ENCODE data around the gene DNAI1.

GRCh38 chr9:34431667-34432066 is 26.9 kb upstream of the DNAI1 start:
- no peak for TF ChIP-seq BHLHE40 (IDR thresholded peaks at IDR 0.05; ENCODE audit: low read depth, low read length)
- no peak for TF ChIP-seq CHD1 (IDR thresholded peaks at IDR 0.05; ENCODE audit: low read depth, low read length)
- no peak for TF ChIP-seq RFX5 (IDR thresholded peaks at IDR 0.05; ENCODE audit: low read depth, low read length)
- no peak for TF ChIP-seq CTCF (conservative IDR thresholded peaks at IDR 0.05; ENCODE audit: low read depth, low read length)
- TF ChIP-seq POLR2A (IDR thresholded peaks at IDR 0.05; ENCODE audit: low read depth, low read length): no peak
- TF ChIP-seq RAD21 (IDR thresholded peaks at IDR 0.05; ENCODE audit: low read length): no peak
- TF ChIP-seq, protein P1, sequence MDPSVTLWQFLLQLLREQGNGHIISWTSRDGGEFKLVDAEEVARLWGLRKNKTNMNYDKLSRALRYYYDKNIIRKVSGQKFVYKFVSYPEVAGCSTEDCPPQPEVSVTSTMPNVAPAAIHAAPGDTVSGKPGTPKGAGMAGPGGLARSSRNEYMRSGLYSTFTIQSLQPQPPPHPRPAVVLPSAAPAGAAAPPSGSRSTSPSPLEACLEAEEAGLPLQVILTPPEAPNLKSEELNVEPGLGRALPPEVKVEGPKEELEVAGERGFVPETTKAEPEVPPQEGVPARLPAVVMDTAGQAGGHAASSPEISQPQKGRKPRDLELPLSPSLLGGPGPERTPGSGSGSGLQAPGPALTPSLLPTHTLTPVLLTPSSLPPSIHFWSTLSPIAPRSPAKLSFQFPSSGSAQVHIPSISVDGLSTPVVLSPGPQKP (IDR thresholded peaks at IDR 0.05; ENCODE audit: borderline replicate concordance, low read depth, low read length): no peak

Data from IMR-90 (cell line).